Activated naive CD4-positive, alpha-beta T cell treated with anti-CD3 and anti-CD28 coated beads, Interleukin-2, amount 50 U/mL, for 72 hours (primary cell): ENCODE measurements around the gene SNAI1. TPM values are rescaled to one million over a fixed set of nuclear protein-coding genes. Genes with fewer than 3 reads are reported as not detected.
"Not testable (repeated sequence)": the region's sequence is repeated elsewhere in the genome, so short reads cannot be mapped to it uniquely, and the experiment has no call there.

Source experiments
- ATAC-seq, 2 donors: fragments of 150-1000 bp; cut with Tn5 transposase; 2 replicates each; pipeline ENCODE4 v1.10.0; 2021; ENCODE audit warnings: mild to moderate bottlenecking in 2 of 2, moderate library complexity in 2 of 2
- DNase-seq, 2 donors: peaks; one replicate each; pipeline ENCODE4 v3.0.0; 2021 to 2022; ENCODE audit warnings: low spot score in 2 of 2
- H3K27ac Mint-ChIP-seq, 2 donors: one replicate each; pipeline ENCODE4 v1.8.0; 2022; ENCODE audit warnings: mild to moderate bottlenecking in 2 of 2, mixed read lengths in 2 of 2
- H3K36me3 Mint-ChIP-seq, 2 donors: one replicate each; pipeline ENCODE4 v1.8.0; 2022; ENCODE audit warnings: mixed read lengths in 2 of 2
- H3K9me3 Mint-ChIP-seq, 2 donors: one replicate each; pipeline ENCODE4 v1.8.0; 2022; ENCODE audit warnings: mixed read lengths in 2 of 2
- total RNA-seq, 2 donors: library from RNA; stranded (reverse); gene quantifications; one replicate each; pipeline ENCODE4 v1.2.3, GENCODE V29; 2022

SNAI1 gene
- total RNA-seq, 2 donors from 2014 or later = 0.33 to 0.43 TPM

DNA sequence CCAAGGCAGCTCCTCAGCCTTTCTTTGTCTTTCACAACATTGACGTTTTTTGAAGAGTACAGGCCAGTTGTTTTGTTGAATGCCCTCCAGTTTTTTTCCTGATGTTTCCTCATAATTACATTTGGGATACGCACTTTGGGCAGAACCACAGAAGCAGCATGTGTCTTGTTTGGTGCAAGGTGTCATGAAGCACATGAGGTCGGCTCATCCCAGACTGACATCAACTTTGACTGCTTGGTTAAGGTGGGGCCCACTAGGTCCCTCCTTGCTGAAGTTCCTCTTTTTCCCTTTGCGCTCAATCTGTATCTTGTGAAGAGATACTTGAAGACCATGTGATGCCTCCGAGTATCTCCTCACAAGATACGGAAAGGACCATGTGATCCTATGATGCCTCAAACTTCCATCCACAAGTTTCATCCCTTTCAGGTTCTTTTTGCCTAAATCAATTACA is 10.5 kb downstream of the SNAI1 start:
- Mint-ChIP-seq H3K9me3 (no peaks in the 10 kb centered on the region), H3K36me3 (no peaks in the 10 kb centered on the region), H3K27ac (no peak overlapping the region)
- no peak for DNase-seq
- ATAC-seq = no peak

DNA sequence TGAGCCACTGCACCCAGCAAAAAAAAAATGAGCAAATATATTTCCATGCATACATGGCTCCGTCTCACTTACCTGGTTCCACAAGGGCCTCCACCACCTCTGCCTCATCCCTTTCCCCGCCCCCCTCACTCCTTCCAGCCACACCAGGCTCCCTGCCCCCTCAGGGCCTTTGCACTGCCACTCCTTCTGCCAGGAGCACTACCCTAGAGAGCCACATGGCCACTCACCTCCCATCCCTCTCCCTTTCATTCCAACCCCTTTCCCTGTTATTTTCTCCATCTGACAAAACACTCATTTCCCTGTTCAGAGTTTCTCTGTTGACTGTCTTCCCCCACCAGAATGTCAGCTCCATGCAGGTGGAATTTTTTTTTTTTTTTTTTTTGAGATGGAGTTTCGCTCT is 12.8 kb downstream of the SNAI1 start:
- no peak overlapping the region for H3K27ac Mint-ChIP-seq
- DNase-seq (no peak), ATAC-seq (no peak)
- H3K36me3 Mint-ChIP-seq = no peaks in the 10 kb centered on the region
- no peaks in the 10 kb centered on the region for H3K9me3 Mint-ChIP-seq

GRCh38 chr20:49998478-49999188 is 15.9 kb downstream of the SNAI1 start:
- DNase-seq, H3K36me3 Mint-ChIP-seq, H3K9me3 Mint-ChIP-seq, H3K27ac Mint-ChIP-seq, ATAC-seq: not testable (repeated sequence)

- DNase-seq (no peak), ATAC-seq (peak; percentile 41 to 80)
- H3K9me3 Mint-ChIP-seq = no peaks in the 10 kb centered on the region
- H3K36me3 Mint-ChIP-seq = no peaks in the 10 kb centered on the region
- H3K27ac Mint-ChIP-seq = peak overlapping the region in 1 of 2 donors; percentile 36
These were observed 16.5 kb downstream of the SNAI1 start for GRCh38 chr20:49999329-49999728.

DNA sequence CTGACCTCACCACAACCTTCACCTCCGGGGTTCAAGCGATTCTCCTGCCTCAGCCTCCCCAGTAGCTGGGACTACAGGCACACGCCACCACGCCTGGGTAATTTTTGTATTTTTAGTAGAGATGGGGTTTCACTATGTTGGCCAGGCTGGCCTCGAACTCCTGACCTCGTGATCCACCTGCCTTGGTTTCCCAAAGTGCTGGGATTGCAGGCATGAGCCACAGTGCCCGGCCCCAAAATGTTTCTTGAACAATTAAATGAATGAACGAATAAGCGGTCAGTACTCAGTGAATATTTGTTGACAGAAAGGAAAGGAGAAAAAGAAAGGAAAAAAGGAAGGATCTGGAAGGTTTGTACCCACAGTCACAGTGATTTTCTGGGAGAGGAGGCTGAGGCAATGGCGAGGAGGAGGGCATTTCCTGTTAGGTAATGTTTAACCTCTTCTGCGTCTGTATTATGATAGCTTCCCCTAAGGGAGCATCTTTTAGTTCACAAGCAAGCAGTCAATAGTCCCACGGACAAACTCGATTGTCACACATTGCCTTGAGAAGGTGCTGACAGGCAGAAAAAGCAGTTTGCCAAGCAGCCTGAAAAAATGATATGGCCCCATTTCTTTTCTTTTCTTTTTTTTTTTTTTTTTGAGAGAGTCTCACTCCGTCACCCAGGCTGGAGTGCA is 17.9 kb downstream of the SNAI1 start:
- not testable (repeated sequence) for DNase-seq, ATAC-seq, H3K36me3 Mint-ChIP-seq, H3K9me3 Mint-ChIP-seq, H3K27ac Mint-ChIP-seq

- H3K27ac Mint-ChIP-seq = no peak overlapping the region
- DNase-seq = no peak
- H3K9me3 Mint-ChIP-seq = no peaks in the 10 kb centered on the region
- ATAC-seq = peak; percentile 66 to 70
- no peaks in the 10 kb centered on the region for H3K36me3 Mint-ChIP-seq
These were observed 19.1 kb downstream of the SNAI1 start for GRCh38 chr20:50001784-50002311.

- DNase-seq (no peak), ATAC-seq (peak; percentile 47 to 73)
- Mint-ChIP-seq H3K9me3 (no peaks in the 10 kb centered on the region), H3K27ac (no peak overlapping the region), H3K36me3 (no peaks in the 10 kb centered on the region)
These were observed 20.5 kb downstream of the SNAI1 start for GRCh38 chr20:50003253-50003656.

DNA sequence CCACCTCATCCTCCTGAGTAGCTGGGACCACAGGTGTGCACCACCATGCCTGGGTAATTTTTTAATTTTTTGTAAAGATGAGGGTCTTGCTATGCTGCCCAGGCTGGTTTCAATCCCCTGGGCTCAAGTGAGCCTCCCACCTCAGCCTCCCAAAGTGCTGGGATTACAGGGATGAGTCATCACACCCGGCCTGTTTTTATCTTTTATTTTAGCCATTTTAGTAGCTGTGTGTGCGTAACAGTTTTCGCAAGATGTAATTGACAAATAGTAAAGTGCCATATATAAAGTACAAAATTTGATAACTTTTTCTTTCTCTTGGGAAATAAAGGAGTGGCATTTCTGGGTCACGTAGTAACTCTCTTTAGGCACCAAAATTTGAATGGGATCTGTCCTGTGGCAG is 21.4 kb downstream of the SNAI1 start:
- no peak for ATAC-seq
- Mint-ChIP-seq H3K27ac (no peak overlapping the region), H3K9me3 (no peaks in the 10 kb centered on the region), H3K36me3 (no peaks in the 10 kb centered on the region)
- no peak for DNase-seq

DNA sequence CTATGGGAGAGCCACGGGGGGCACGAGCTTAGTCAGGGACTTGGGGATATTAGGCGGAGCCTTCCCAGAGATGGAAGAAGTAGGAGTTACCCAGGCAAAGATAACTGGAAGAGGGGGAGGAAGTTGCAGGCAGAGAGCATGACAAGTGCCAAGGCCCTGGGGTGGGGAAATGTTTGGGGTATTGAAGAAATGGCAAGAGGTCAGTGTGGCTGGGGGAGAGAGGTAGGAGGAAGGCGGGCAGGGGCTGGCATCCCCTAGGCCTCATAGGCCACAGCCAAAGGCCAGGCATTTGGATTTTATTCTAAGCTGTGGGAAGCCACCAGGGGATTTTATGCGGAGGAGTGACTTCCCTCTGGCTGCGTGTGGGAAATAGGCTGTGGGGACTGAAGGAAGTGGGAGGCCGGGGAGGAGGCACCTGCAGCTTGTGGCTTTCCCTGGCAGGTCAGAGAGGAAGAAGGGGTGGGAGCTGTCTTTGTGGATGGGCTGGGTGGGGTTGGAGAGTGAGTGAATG is 22.7 kb downstream of the SNAI1 start:
- peak in 1 of 2 donors; percentile 7 for ATAC-seq
- peak overlapping the region in 1 of 2 donors; percentile 36 for H3K27ac Mint-ChIP-seq
- H3K36me3 Mint-ChIP-seq = no peaks in the 10 kb centered on the region
- no peak for DNase-seq
- no peaks in the 10 kb centered on the region for H3K9me3 Mint-ChIP-seq

GRCh38 chr20:50007369-50007768 is 24.6 kb downstream of the SNAI1 start:
- Mint-ChIP-seq H3K36me3 (no peaks in the 10 kb centered on the region), H3K9me3 (no peaks in the 10 kb centered on the region), H3K27ac (no peak overlapping the region)
- DNase-seq (no peak), ATAC-seq (no peak)

DNA sequence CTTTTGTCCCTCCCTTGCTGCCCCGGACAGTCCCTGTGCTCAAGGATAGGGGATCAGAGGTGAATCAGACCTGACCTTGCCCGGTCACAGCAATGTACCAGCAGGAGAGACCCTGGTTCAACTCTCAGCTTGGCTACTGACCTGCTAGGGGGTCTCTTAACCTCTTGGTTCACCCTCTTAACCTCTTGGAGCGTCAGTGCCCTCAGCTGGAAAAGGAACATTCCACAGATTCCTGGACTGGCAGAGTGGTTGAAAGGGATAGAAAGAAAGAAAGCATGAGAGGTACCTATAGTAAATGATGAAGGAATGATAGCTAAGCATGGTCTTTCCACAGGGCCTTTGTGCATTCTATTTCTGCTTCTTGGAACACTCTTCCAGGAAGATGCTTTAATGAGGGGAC is 25.2 kb downstream of the SNAI1 start:
- DNase-seq = no peak
- no peaks in the 10 kb centered on the region for H3K36me3 Mint-ChIP-seq
- no peaks in the 10 kb centered on the region for H3K9me3 Mint-ChIP-seq
- no peak overlapping the region for H3K27ac Mint-ChIP-seq
- no peak for ATAC-seq

DNA sequence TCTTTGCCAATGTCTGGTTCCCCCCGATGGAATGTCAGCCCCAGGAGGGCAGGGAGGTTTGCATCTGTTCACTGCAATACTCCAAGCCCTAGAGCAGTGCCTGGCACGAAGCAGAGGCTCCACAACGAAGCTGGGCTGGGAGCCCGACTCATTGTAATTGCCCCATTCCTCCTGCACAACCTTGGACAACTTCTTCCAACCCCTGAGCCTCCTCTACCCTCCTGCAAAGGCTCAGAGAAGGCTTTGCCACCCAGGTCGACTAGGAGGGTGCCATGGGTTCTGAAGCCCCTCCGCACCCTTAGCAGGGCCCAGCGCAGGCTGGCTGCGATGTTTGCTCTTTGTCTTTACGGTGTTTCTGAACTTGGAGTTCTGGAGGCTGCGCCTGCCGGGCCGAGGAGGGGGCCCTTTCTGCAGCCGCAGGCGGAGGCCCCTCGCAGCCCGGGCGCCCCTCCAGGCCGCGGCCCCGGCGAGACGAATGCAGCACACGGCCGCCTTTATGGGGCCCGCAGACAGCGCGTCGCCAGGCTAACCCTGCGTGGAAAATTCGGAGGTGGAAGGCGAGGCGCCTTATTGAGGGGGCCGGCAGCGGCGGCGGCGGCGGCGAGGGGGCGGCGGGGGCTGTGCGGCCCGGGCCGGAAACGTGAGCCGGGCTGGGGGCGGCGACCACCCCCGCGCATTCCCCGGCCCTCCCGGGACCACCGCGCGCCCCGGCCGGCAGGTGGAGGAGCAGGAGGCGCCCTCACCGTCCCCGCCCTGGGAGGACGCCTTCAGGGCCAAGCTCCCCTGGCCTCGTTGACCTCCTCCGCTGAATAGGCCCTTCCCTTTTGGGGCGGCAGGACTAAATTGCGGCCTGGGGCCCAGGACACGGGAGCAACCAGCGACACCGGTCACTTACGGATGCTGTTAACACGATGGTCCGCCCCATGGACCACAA is 27.0 kb downstream of the SNAI1 start:
- DNase-seq (no peak), ATAC-seq (no peak)
- H3K36me3 Mint-ChIP-seq = no peaks in the 10 kb centered on the region
- H3K9me3 Mint-ChIP-seq = no peaks in the 10 kb centered on the region
- H3K27ac Mint-ChIP-seq = no peak overlapping the region

GRCh38 chr20:50011597-50011996 is 28.8 kb downstream of the SNAI1 start:
- not testable (repeated sequence) for H3K36me3 Mint-ChIP-seq, H3K27ac Mint-ChIP-seq, DNase-seq, ATAC-seq, H3K9me3 Mint-ChIP-seq

DNA sequence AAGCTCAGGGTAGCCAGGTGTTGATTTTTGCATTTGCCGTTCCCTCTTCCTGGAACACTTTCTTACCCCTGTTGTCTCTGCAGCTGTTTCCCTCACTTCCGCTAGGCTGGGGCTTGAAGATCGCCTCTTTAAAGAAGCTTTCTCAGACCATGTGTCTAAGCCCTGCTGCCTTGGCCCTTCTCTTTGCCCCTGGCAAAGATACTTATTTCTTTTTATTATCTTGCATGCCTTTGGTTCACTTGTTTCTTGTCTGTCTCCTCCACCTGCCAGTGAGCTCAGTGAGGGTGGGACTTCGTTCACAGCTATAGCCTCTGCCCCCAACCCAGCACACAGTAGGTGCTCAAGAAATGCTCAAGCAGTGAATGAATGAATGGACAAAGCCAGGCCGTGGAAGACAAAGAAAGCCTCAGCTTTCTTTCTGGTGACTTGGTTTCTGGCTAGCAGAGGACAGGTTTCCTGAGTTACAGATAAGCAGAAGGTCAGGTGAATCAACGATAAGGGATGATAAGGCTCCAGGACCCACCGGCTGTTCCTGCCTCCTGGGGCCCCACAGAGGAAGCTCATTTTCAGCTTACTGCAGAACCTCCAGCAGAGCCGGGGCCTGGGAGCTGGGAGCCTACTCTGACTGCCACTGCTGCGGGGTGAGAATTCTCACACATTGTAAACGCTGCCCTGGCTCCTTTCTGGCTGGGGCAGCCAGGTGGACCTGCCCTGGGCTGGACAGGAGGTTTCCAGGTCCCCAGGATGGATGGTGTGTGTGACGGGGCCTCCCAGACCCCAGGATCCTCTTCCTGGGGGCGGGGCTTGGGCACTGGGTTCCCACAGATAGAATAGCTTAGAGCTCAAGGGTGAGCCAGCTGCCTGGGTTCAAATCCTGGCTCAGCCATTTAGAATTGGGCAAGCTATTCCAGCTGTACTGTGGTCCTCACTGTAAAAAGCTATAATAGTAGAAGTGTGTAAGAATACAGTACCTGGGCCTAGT is 29.8 kb downstream of the SNAI1 start:
- no peaks in the 10 kb centered on the region for H3K36me3 Mint-ChIP-seq
- H3K27ac Mint-ChIP-seq = peak overlapping the region in 1 of 2 donors; percentile 82
- ATAC-seq (no peak), DNase-seq (no peak)
- H3K9me3 Mint-ChIP-seq = no peaks in the 10 kb centered on the region

DNA sequence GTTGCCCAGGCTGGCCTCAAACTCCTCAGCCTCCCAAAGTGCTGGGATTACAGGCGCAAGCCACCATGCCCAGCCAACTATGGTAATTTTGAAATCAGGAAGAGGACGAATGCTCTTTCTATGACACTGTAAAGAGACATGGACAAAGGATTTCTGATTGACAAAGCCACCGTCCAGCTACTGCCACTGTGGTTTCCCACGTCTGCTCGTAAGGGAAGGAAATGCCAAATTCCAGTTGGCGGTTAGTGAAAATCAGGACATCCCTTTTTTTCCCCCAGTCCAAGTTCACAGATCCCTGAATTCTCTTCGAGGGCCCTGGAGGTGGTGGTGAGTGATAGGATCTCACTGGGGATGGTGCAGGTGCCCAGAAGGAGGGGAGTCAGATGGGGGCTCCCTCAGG is 31.2 kb downstream of the SNAI1 start:
- H3K9me3 Mint-ChIP-seq = no peaks in the 10 kb centered on the region
- ATAC-seq (no peak), DNase-seq (no peak)
- no peak overlapping the region for H3K27ac Mint-ChIP-seq
- no peaks in the 10 kb centered on the region for H3K36me3 Mint-ChIP-seq
